ENCODE data around the gene HOXA9. TPM values are rescaled to one million over a fixed set of nuclear protein-coding genes. Genes with fewer than 3 reads are reported as not detected.

Gene HOXA9
- total and polyA plus RNA-seq, 2 experiments from 2014 or later, result not detected

DNA sequence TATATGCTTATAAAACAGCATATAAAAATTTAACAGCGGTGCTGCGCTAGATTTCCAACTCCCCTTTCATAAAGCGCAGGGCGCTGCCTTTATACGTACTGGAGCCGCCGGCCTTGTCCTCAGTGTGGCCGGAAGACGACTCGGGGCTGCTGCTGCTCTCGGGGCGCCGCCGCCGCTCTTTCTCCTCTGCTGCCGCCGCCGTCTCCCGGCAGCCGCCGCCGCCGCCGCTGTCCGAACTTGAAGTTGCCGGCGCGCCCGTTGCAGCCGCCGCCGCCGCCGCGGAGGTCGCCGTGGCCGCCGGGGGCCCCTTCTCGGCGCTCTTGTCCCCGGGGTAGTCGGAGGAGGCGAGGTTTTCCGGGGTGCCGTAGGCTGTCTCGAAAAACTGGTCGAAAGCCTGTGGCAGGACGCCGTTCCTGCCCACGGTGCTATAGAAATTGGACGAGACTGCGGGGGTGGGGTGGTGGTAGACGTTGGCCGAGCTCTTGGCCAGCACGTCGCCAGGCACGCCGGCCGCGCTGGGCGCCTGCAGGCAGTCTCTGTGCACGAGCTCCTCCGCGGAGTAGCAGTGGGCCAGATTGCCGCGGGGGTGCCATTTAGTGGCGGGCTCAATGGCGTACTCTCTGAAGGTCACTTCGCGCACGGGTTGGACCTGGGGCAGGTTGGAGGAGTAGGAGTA, 19.1 kb upstream of the HOXA9 start:
- Histone ChIP-seq H3K4me3 (peak overlapping the region; percentile 41), H3K9me3 (ENCODE audit: low read depth) (no peaks in the 10 kb centered on the region), H3K4me1 (ENCODE audit: low read depth) (peaks cover 3% of the 10 kb centered on the region), H3K27ac (no peak overlapping the region), H3K36me3 (no peaks in the 10 kb centered on the region), H3K27me3 (peaks cover 100% of the 10 kb centered on the region)
- peak in 1 of 2 donors; percentile 55 for DNase-seq (ENCODE audit: low read depth in 1 of 2, low spot score in 1 of 2)
- TF ChIP-seq, protein P1, sequence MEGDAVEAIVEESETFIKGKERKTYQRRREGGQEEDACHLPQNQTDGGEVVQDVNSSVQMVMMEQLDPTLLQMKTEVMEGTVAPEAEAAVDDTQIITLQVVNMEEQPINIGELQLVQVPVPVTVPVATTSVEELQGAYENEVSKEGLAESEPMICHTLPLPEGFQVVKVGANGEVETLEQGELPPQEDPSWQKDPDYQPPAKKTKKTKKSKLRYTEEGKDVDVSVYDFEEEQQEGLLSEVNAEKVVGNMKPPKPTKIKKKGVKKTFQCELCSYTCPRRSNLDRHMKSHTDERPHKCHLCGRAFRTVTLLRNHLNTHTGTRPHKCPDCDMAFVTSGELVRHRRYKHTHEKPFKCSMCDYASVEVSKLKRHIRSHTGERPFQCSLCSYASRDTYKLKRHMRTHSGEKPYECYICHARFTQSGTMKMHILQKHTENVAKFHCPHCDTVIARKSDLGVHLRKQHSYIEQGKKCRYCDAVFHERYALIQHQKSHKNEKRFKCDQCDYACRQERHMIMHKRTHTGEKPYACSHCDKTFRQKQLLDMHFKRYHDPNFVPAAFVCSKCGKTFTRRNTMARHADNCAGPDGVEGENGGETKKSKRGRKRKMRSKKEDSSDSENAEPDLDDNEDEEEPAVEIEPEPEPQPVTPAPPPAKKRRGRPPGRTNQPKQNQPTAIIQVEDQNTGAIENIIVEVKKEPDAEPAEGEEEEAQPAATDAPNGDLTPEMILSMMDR (IDR thresholded peaks at IDR 0.05; ENCODE audit: low read depth, low read length), result no peak

DNA sequence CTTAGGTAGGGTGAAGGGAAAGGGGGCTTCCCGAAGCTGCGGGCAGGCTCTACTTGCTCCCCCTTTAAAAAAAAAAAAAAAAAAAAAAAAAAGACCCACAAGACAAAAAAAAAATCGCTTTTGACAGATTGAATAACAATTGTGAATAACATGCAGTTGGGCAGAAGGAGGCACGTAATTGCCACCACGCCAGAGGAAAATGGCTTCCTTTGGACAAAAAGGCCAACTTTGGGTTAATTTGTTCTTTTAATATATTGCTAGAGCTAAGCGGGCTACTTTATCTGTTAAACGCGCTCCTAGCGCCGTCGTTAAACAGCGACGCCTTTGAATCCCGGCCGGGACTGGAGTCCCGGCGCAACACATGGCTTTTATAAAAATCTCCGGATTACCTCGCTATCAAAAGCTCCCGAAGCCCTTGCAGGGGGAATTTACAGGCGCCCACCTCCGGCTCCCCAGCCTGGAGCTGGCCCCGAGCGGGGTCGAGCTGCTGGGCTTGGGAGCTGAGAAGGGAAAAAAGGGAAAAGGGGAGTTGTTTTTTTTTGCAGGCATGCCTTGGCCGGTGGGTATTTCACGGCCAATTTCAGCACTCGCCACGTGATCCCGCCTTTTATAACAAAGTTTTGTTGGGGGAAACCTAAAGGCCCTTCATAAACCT, 18.5 kb upstream of the HOXA9 start:
- H3K9me3 ChIP-seq (ENCODE audit: low read depth), result no peaks in the 10 kb centered on the region
- no peak for DNase-seq (ENCODE audit: low read depth in 1 of 2, low spot score in 1 of 2)
- TF ChIP-seq, protein P1 (IDR thresholded peaks at IDR 0.05; ENCODE audit: low read depth, low read length), result no peak
- H3K36me3 ChIP-seq, result no peaks in the 10 kb centered on the region
- peaks cover 3% of the 10 kb centered on the region for H3K4me1 ChIP-seq (ENCODE audit: low read depth)
- H3K27me3 ChIP-seq, result peaks cover 100% of the 10 kb centered on the region
- H3K4me3 ChIP-seq, result peak overlapping the region; percentile 41
- H3K27ac ChIP-seq, result no peak overlapping the region

DNA sequence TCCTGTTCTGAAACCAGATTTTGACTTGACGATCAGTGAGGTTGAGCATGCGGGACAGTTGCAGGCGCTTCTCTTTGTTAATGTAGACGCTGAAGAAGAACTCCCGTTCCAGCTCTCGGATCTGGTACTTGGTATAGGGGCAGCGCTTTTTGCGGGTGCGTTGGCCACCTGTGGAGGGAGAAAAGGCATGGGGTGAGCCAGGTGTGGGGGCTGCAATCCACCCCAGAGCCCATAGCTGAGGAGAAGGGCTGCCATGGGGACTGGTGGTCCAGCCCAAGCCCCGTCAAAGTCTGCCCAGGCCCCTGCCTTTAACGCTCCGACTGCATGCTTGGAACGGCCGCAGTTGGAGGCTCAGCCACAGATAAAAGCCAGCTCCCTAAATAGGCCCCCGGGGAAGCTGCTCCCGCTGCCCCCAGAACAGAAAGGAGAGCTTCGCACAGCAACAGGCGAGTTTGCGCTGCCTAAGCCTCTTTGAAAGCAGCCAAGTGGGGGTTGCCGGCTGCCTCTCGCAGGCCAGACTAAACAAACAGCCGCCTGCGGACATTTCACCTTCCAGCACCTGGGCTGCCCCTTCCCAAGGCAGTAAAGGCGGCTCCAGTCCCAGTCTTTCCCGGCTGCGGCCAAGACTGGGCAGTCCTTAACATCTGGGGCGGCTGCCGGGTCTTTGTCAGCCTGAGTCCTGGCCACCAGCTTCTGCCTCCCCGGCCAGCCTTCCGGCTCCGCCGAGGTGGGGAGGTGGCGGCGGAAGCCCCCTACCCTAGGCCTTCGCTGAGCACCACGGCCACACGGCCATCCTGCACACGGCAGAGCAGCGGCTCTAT, 17.7 kb upstream of the HOXA9 start:
- Histone ChIP-seq H3K4me3 (peak overlapping the region; percentile 41), H3K36me3 (no peaks in the 10 kb centered on the region), H3K27me3 (peaks cover 100% of the 10 kb centered on the region), H3K4me1 (ENCODE audit: low read depth) (peaks cover 3% of the 10 kb centered on the region), H3K27ac (no peak overlapping the region), H3K9me3 (ENCODE audit: low read depth) (no peaks in the 10 kb centered on the region)
- no peak for DNase-seq (ENCODE audit: low read depth in 1 of 2, low spot score in 1 of 2)
- TF ChIP-seq, protein P1 (IDR thresholded peaks at IDR 0.05; ENCODE audit: low read depth, low read length), result no peak

DNA sequence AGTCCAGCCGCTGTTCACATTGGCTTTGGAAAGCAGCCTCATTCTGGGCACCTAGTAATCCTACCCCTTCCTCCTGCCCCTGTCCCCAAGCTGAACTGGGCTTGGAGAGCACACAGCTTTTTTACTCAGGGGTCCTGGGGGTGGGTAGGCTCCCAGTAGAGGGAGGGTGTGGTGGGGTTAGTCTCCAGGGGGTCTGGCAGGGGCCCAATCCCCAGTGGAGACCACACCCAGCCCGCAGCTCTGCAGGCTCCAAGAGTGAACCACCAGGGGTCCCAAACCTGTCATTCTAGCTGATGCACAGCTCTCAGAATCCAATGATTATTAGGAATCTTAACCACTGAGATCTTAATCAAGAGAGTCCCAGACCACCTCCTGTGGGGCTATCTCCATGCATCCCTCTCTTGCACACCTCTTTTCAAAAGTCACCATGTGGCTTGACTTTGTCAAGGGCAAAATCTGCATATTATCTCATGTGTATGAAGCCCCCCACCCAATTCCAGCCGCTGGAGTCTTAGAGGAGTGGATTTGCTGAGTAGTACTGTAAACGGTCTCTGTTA, 17.0 kb upstream of the HOXA9 start:
- TF ChIP-seq, protein P1 (IDR thresholded peaks at IDR 0.05; ENCODE audit: low read depth, low read length), result no peak
- no peak for DNase-seq (ENCODE audit: low read depth in 1 of 2, low spot score in 1 of 2)
- H3K27me3 ChIP-seq, result peaks cover 100% of the 10 kb centered on the region
- H3K4me1 ChIP-seq (ENCODE audit: low read depth), result peaks cover 3% of the 10 kb centered on the region
- H3K9me3 ChIP-seq (ENCODE audit: low read depth), result no peaks in the 10 kb centered on the region
- H3K4me3 ChIP-seq, result no peak overlapping the region
- no peak overlapping the region for H3K27ac ChIP-seq
- H3K36me3 ChIP-seq, result no peaks in the 10 kb centered on the region

DNA sequence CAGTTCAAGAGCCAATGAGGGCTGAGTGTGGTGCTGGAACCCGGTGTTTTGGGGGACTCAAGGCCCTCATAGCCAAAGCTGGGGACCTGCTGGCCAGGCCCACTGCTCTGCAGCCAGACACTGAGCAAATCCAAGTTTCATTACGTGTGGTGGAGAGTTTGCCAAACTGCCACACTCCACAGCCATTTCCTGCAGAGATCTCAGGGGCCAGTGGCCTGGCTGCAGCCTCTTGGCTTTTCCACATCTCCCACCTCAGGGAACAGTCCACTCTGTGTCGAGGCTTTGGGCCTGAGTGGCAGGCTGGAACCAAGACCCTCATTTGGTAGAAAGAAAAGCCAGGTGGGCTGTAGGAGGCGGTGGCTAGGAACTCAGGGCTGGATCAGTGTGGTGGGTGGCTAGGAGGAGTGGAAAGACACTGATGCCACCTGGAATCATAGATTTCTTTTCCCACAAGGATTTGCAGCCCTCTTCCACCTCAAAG, 16.5 kb upstream of the HOXA9 start:
- DNase-seq (ENCODE audit: low read depth in 1 of 2, low spot score in 1 of 2), result no peak
- Histone ChIP-seq H3K36me3 (no peaks in the 10 kb centered on the region), H3K27ac (no peak overlapping the region)

More for the DNA sequence above, 16.5 kb upstream of the HOXA9 start:
- H3K4me3 ChIP-seq, result no peak overlapping the region
- peaks cover 100% of the 10 kb centered on the region for H3K27me3 ChIP-seq
- H3K4me1 ChIP-seq (ENCODE audit: low read depth), result peaks cover 3% of the 10 kb centered on the region
- no peaks in the 10 kb centered on the region for H3K9me3 ChIP-seq (ENCODE audit: low read depth)
- TF ChIP-seq, protein P1 (IDR thresholded peaks at IDR 0.05; ENCODE audit: low read depth, low read length), result no peak
